Choroid plexus epithelial cell (primary cell): ENCODE results near the gene KDM3B.

Source experiments
- DNase-seq: peaks from one replicate; pipeline ENCODE4 v3.0.0-alpha.2; 2010; ENCODE audit warnings: low read depth
- H3K4me3 ChIP-seq: 2 replicates; pipeline ENCODE4 v1.5.1; 2011; ENCODE audit warnings: low read depth, mild to moderate bottlenecking, control low read depth, low read length, moderate library complexity
- TF ChIP-seq, protein P1 (sequence below): conservative IDR thresholded peaks from 2 replicates; pipeline ENCODE4 v1.5.1; 2011; ENCODE audit warnings: low read depth, mild to moderate bottlenecking, control low read depth, inconsistent platforms, low read length, moderate library complexity

The KDM3B gene

GRCh38 chr5:138464388-138465260 is 112.1 kb downstream of the KDM3B start:
- TF ChIP-seq, protein P1, sequence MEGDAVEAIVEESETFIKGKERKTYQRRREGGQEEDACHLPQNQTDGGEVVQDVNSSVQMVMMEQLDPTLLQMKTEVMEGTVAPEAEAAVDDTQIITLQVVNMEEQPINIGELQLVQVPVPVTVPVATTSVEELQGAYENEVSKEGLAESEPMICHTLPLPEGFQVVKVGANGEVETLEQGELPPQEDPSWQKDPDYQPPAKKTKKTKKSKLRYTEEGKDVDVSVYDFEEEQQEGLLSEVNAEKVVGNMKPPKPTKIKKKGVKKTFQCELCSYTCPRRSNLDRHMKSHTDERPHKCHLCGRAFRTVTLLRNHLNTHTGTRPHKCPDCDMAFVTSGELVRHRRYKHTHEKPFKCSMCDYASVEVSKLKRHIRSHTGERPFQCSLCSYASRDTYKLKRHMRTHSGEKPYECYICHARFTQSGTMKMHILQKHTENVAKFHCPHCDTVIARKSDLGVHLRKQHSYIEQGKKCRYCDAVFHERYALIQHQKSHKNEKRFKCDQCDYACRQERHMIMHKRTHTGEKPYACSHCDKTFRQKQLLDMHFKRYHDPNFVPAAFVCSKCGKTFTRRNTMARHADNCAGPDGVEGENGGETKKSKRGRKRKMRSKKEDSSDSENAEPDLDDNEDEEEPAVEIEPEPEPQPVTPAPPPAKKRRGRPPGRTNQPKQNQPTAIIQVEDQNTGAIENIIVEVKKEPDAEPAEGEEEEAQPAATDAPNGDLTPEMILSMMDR, result no peak
- DNase-seq, result peak; percentile 100
- peak overlapping the region; percentile 83 for H3K4me3 ChIP-seq

- peak; percentile 97 for DNase-seq
- TF ChIP-seq, protein P1, result no peak
- H3K4me3 ChIP-seq, result peak within 1 kb of the TSS; percentile 83
These were observed 113.0 kb downstream of the KDM3B start, which contains the start of gene EGR1 for GRCh38 chr5:138465261-138466124. Gene EGR1 (plus strand): TSS chr5:138465479. CDS start chr5:138465762, 283 bp downstream.

- TF ChIP-seq, protein P1, result no peak
- peak overlapping the region; percentile 83 for H3K4me3 ChIP-seq
- DNase-seq, result peak; percentile 42
These were observed 113.8 kb downstream of the KDM3B start for GRCh38 chr5:138466125-138466899.

DNA sequence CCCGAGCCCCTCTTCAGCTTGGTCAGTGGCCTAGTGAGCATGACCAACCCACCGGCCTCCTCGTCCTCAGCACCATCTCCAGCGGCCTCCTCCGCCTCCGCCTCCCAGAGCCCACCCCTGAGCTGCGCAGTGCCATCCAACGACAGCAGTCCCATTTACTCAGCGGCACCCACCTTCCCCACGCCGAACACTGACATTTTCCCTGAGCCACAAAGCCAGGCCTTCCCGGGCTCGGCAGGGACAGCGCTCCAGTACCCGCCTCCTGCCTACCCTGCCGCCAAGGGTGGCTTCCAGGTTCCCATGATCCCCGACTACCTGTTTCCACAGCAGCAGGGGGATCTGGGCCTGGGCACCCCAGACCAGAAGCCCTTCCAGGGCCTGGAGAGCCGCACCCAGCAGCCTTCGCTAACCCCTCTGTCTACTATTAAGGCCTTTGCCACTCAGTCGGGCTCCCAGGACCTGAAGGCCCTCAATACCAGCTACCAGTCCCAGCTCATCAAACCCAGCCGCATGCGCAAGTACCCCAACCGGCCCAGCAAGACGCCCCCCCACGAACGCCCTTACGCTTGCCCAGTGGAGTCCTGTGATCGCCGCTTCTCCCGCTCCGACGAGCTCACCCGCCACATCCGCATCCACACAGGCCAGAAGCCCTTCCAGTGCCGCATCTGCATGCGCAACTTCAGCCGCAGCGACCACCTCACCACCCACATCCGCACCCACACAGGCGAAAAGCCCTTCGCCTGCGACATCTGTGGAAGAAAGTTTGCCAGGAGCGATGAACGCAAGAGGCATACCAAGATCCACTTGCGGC is 114.6 kb downstream of the KDM3B start:
- peak overlapping the region; percentile 83 for H3K4me3 ChIP-seq
- DNase-seq, result peak; percentile 20
- TF ChIP-seq, protein P1, result no peak

- H3K4me3 ChIP-seq, result peak overlapping the region; percentile 83
- TF ChIP-seq, protein P1, result no peak
- DNase-seq, result peak; percentile 5
These were observed 115.2 kb downstream of the KDM3B start for GRCh38 chr5:138467711-138468132.
